Muscle layer of colon (tissue), 2 donors: ENCODE measurements around the gene PIR.

Source experiments
- H3K27ac ChIP-seq: one replicate; pipeline ENCODE4 v1.7.0; 2013; ENCODE audit warnings: low read depth, mild to moderate bottlenecking, low read length, moderate library complexity
- H3K27me3 ChIP-seq, 2 donors: one replicate each; pipeline ENCODE4 v1.7.0; 2013; ENCODE audit warnings: low read length in 2 of 2, mild to moderate bottlenecking in 2 of 2; ENCODE audit not compliant: insufficient read depth in 2 of 2, control insufficient read depth in 1 of 2
- H3K36me3 ChIP-seq: one replicate; pipeline ENCODE4 v1.7.0; 2013; ENCODE audit warnings: mild to moderate bottlenecking, low read length; ENCODE audit not compliant: insufficient read depth
- H3K4me1 ChIP-seq: one replicate; pipeline ENCODE4 v1.7.0; 2013; ENCODE audit warnings: mild to moderate bottlenecking, low read length; ENCODE audit not compliant: insufficient read depth
- H3K4me3 ChIP-seq, 2 donors: one replicate each; pipeline ENCODE4 v1.7.0; 2013; ENCODE audit warnings: low read length in 2 of 2, low read depth in 1 of 2, mild to moderate bottlenecking in 1 of 2, moderate library complexity in 1 of 2
- H3K9ac ChIP-seq: one replicate; pipeline ENCODE4 v1.7.0; 2013; ENCODE audit warnings: low read length
- H3K9me3 ChIP-seq: one replicate; pipeline ENCODE4 v1.7.0; 2013; ENCODE audit warnings: mild to moderate bottlenecking, low read length
- donor health status: abdominal sarcoma.
- donor health status: Adenocarcinoma of cecum.

The PIR gene

DNA sequence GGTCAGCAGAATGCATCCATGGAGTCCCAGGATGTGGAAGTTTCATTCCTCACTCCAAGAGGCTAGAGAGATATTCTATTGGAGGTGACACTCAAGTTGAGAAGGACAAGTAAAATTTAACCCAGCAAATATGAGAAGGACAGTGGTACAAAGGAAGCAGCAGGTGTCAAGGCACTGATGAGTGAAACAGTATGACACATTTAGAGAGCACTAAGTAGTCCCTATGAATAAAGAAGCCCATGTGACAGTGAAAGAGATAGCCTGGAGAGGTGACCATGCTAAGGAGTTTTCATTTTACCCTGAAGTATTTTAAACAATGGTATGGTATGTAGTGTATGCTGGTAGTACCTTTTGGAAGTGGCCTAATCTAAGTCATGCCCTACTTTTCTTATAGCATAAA lies 16.7 kb upstream of the PIR start:
- Histone ChIP-seq H3K9ac (no peak overlapping the region), H3K4me1 (no peaks in the 10 kb centered on the region), H3K27ac (no peak overlapping the region), H3K4me3 (no peak overlapping the region), H3K27me3 (no peaks in the 10 kb centered on the region), H3K36me3 (no peaks in the 10 kb centered on the region), H3K9me3 (no peaks in the 10 kb centered on the region)

DNA sequence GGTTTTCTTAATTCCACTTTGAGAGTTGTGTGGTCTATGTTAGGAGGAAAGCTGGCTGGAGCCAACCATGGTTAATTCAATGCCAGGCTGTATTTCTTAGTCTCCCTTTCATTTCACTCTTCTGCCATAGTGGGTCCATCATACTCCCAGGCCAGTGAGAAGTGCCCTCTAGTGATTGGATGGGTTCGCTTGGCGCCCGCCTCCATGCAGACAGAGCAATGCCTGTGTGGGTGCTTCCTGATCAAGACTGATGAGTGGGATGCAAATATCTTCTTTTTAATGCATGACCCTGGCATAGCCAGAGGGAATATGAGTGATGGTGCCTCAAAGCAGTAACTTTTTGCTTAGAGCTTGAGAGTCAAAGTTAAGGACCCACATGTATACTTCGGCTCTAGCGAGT lies 13.9 kb upstream of the PIR start:
- H3K4me1 ChIP-seq = no peaks in the 10 kb centered on the region
- H3K27me3 ChIP-seq = no peaks in the 10 kb centered on the region
- H3K36me3 ChIP-seq = no peaks in the 10 kb centered on the region
- H3K9ac ChIP-seq = no peak overlapping the region
- H3K4me3 ChIP-seq = no peak overlapping the region
- H3K9me3 ChIP-seq = no peaks in the 10 kb centered on the region
- no peak overlapping the region for H3K27ac ChIP-seq

DNA sequence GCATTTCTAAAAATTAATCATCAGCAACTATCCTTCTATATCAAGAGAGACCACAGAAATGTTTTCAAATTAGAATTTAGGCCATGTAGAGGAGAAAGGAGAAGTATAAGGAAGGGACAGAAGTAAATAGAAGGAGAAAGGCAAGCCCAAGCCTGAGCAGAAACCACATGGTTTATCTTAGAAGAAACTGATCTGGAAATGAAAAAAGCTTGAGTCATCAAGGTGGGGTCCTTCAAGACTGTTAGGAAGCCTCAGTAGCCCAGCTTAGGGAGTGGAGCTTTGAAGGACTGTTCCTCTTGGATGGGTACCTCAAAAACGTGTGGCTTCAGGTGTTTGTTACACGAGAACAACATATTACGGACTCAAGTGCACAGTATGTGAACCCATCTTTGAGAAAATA lies 12.0 kb upstream of the PIR start:
- no peaks in the 10 kb centered on the region for H3K9me3 ChIP-seq
- no peak overlapping the region for H3K9ac ChIP-seq
- no peak overlapping the region for H3K27ac ChIP-seq
- no peak overlapping the region for H3K4me3 ChIP-seq
- no peaks in the 10 kb centered on the region for H3K4me1 ChIP-seq
- H3K36me3 ChIP-seq = no peaks in the 10 kb centered on the region
- H3K27me3 ChIP-seq = no peaks in the 10 kb centered on the region

DNA sequence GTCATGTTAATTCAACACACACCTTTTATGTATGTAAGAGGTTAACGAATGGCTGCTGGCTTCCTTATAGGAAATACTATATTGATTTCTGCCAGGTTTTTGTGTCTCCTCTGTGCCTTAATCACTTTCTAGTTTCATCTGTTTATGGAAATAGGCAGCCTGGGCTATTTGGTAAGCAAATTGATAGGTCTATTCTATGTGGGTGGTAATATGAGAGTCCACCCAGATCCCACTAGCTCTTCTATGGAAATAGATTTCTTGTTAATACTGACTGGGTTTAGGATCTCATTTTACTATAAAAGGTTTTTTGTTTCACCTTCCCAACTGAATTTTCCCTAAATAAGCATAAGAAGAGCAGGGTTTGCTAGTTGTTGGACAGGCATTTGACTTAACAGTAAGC lies 11.5 kb upstream of the PIR start:
- no peaks in the 10 kb centered on the region for H3K36me3 ChIP-seq
- H3K9me3 ChIP-seq = no peaks in the 10 kb centered on the region
- H3K27me3 ChIP-seq = no peaks in the 10 kb centered on the region
- no peak overlapping the region for H3K4me3 ChIP-seq
- H3K27ac ChIP-seq = no peak overlapping the region
- no peak overlapping the region for H3K9ac ChIP-seq
- no peaks in the 10 kb centered on the region for H3K4me1 ChIP-seq

DNA sequence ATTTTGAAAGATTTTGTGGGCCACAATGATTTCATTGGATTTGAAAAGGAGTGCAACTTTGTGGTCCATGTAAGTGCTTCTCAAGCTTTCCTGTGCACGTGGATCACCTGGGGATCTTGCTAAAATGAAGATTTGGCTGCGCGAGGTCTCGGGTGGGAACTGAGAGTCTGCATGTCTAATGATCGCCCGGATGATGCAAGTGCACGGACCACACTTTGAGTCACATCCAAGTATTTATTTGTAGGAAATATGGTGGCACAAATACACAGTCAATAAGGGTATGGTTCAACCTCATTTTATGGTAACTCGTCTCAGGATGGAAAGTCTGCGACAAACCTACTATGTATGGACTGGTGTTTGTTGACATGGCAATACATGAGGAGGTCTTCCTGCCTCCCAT lies 8.4 kb upstream of the PIR start:
- Histone ChIP-seq H3K27me3 (no peaks in the 10 kb centered on the region), H3K36me3 (no peaks in the 10 kb centered on the region), H3K9ac (no peak overlapping the region), H3K27ac (no peak overlapping the region), H3K9me3 (no peaks in the 10 kb centered on the region), H3K4me3 (no peak overlapping the region), H3K4me1 (no peaks in the 10 kb centered on the region)

DNA sequence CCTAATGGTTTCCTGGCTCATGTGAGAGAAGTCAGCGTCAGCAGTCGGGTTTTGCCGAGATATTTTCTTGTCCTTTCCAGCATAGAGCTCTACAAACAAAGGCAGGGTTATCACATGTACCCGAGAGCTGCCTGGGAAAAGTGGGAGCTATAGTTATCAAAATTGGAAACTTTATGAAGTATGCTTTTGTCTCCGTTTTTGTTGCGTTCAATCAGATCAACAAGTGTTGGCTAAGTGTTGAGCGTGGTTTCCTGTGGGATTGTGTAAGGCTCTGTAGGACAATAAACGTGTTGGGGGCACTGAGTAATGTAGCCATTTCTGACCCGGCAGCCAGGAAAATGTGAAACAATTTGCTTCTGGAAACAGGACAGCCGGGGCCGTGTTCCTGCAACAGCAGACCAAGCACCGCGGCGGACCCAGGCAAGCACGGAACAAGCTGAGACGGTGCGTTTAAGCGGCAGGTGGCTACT lies 7.4 kb upstream of the PIR start, which contains the start of gene BMX:
TSS of gene BMX (plus strand) at position 311 of the 470 bp plus-strand sequence. CDS start 7,547 bp downstream, outside the sequence.
- Histone ChIP-seq H3K4me3 (no peak within 1 kb of the TSS), H3K9ac (no peak within 1 kb of the TSS), H3K9me3 (no peaks in the 10 kb centered on the region), H3K27me3 (no peaks in the 10 kb centered on the region), H3K4me1 (no peaks in the 10 kb centered on the region), H3K27ac (no peak within 1 kb of the TSS), H3K36me3 (no peaks in the 10 kb centered on the region)

DNA sequence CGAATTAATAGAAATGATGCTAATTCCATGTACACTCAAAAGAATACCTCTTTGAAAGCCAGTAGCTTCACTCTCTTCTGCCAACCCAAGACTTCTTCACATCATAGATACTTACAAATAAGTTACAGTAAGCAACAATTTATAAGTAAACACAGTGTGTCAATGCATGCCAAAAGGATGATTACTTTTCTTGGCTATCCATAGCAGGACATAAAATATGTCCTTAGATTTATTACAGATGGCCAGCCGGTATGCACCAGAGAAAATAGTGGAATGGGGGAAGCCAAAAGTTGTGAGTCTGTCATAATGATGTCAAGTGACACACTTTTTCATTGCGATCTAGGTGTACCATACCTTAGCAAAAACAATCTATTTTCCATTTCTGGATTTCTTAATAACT lies 6.8 kb upstream of the PIR start:
- no peaks in the 10 kb centered on the region for H3K4me1 ChIP-seq
- H3K27ac ChIP-seq = no peak overlapping the region
- H3K4me3 ChIP-seq = no peak overlapping the region
- H3K36me3 ChIP-seq = no peaks in the 10 kb centered on the region
- no peaks in the 10 kb centered on the region for H3K27me3 ChIP-seq
- no peak overlapping the region for H3K9ac ChIP-seq
- no peaks in the 10 kb centered on the region for H3K9me3 ChIP-seq

DNA sequence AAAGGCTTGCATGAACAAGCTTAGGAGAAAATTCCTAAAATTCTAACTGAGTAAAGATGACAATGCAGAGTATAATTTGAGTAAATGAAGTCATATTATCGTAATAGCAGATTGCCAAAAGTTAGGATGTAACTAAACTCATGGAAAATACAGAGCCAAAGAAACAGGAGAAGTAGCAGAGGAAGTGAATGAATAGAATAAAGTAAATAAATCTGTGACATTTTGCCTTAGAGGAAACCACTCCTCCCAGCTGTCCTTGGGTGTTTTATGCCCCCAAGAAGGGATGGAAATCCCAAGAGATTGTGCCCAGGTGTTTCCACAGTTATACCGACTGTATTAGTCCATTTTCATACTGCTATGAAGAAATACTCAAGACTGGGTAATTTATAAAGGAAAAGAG lies 5.6 kb upstream of the PIR start:
- peaks cover 0 to 5% of the 10 kb centered on the region in 2 donors for H3K27me3 ChIP-seq
- H3K36me3 ChIP-seq = no peaks in the 10 kb centered on the region
- H3K4me1 ChIP-seq = no peaks in the 10 kb centered on the region
- H3K4me3 ChIP-seq = no peak overlapping the region
- no peak overlapping the region for H3K9ac ChIP-seq
- no peaks in the 10 kb centered on the region for H3K9me3 ChIP-seq
- no peak overlapping the region for H3K27ac ChIP-seq

DNA sequence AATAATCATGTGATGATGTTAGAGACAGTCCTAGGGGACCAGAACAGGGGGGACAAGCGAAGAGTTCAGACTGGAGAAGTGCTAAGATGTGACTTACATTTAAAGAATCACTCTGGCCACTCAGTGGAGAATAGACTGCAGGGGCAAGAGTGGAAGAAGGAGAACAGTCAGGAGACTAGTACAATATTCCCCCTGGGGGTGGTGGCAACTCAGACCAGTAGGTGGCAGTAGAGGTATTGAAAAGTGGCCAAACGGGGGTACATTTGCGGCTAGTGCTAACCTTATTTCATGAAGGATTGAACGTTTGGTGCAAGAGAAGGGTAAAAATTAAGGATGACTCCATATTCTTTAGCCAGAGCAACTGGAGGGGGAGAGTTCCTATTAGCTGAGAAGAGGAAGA lies 4.7 kb upstream of the PIR start:
- Histone ChIP-seq H3K36me3 (no peaks in the 10 kb centered on the region), H3K27me3 (peaks cover under 1 to 12% of the 10 kb centered on the region in 2 donors), H3K4me3 (no peak overlapping the region)

DNA sequence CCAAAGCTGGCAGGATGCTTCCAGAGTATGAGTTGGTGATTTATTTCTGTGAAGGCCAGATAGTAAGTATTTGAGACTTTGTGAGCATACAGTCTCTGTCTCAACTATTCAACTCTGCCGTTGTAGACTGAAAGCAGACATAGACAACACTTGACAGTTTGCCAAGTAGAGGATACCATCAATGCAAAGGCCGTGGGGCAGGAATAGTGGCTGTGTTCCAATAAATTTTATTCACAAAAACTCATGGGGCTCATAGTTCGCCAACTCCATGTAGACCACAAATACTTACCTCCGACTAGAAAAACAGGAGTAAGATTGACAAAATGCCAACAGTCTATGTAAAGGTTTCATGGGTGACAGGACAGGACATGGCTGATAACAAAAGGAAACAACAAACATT lies 3.7 kb upstream of the PIR start:
- H3K4me1 ChIP-seq = peaks cover 8% of the 10 kb centered on the region
- H3K4me3 ChIP-seq = no peak overlapping the region
- no peaks in the 10 kb centered on the region for H3K9me3 ChIP-seq
- H3K27ac ChIP-seq = no peak overlapping the region
- H3K36me3 ChIP-seq = no peaks in the 10 kb centered on the region
- peaks cover 4 to 12% of the 10 kb centered on the region in 2 donors for H3K27me3 ChIP-seq
- no peak overlapping the region for H3K9ac ChIP-seq

More for the DNA sequence above, 4.7 kb upstream of the PIR start:
- Histone ChIP-seq H3K9me3 (no peaks in the 10 kb centered on the region), H3K27ac (no peak overlapping the region), H3K4me1 (no peaks in the 10 kb centered on the region), H3K9ac (no peak overlapping the region)

DNA sequence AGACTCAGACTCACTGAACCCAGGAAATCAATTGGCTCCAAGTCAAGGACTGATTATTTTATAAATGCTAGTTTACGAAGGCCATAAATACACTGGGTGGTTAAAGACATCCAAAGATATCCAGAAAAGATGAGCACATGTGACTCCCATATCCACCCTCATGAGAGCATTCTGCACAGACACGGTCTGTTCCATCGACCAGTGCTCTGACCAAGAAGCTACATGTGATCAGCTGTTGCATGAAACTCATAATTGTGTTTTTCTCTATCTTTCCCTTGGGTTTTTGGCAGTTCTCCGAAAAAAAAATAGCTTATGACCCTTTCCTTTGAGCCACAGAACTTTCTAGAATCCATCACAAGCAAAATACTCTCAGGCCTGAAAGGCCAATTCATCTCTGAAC lies 2.7 kb upstream of the PIR start:
- peaks cover 4 to 12% of the 10 kb centered on the region in 2 donors for H3K27me3 ChIP-seq
- H3K36me3 ChIP-seq = no peaks in the 10 kb centered on the region
- H3K9ac ChIP-seq = no peak overlapping the region
- H3K4me3 ChIP-seq = no peak overlapping the region
- no peaks in the 10 kb centered on the region for H3K9me3 ChIP-seq
- peaks cover 10% of the 10 kb centered on the region for H3K4me1 ChIP-seq
- no peak overlapping the region for H3K27ac ChIP-seq

DNA sequence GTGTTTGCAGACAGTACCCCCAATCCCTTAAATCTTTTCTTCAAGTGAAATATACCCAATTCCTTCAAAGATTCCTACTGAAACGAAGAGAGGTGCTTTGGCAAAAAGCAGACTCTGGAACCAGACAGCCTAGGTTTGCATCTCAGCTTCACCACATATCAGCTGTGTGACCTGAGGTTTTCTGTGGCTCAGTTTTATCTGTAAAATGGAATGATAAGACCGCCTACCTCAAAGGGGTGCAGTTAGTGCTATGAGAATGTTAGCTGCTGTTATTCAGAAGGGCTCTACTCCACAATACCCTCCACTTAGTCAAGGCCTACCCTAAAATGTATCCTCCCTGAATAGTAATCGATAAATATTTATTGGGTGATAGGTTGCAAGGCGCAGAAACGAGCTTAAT lies 664 bp downstream of the PIR start:
- Histone ChIP-seq H3K4me1 (peaks cover 10% of the 10 kb centered on the region), H3K4me3 (peak overlapping the region in 1 of 2 donors; percentile 57)

More for the DNA sequence above, 664 bp downstream of the PIR start:
- peak overlapping the region; percentile 7 for H3K9ac ChIP-seq
- H3K27me3 ChIP-seq = peaks cover 4 to 12% of the 10 kb centered on the region in 2 donors
- no peaks in the 10 kb centered on the region for H3K9me3 ChIP-seq
- no peaks in the 10 kb centered on the region for H3K36me3 ChIP-seq
- H3K27ac ChIP-seq = no peak overlapping the region
